ENCODE data around the gene ACVR1. TPM values are rescaled to one million over a fixed set of nuclear protein-coding genes. Genes with fewer than 3 reads are reported as not detected.

The ACVR1 gene
- total and polyA plus RNA-seq, 2 of the 13 experiments (the other 11 are each of a cell fraction or from before 2014, with no cell fraction given), result 2.3 to 5.4 TPM

DNA sequence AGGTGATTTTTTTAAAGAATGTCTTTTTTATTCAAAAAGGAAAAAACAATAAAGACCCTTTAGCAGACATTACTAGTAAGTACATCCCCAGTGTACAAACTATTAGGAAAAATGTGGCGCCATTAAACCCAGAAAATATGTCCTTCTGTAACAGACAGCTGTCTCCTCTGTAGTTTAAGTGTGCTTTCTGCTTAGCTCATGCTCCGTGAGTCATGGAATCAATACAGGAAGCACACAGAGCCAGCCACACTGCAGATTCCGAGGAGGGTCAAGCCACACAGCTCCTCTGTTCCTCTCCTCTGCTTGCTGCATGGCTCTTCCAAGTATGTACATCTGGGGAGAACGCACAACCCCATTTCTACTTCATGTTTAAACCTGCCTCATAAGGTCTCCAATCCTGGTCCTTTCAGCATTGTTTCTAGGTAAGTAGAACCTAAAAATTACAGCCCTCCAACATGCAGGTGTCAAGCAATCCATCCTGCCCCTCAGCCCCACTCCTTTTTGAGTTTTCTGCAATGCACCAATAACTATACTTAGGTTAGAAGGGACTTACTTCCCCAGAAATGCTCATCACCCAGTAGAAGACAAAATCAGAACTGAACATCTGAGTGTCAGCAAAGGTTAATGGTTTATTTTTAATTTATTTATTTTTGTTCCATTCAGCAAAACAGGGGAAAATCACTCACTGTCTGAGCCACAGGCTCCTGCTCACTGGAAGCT is 37.5 kb downstream of the ACVR1 start (continued):
- TF ChIP-seq, protein P1, sequence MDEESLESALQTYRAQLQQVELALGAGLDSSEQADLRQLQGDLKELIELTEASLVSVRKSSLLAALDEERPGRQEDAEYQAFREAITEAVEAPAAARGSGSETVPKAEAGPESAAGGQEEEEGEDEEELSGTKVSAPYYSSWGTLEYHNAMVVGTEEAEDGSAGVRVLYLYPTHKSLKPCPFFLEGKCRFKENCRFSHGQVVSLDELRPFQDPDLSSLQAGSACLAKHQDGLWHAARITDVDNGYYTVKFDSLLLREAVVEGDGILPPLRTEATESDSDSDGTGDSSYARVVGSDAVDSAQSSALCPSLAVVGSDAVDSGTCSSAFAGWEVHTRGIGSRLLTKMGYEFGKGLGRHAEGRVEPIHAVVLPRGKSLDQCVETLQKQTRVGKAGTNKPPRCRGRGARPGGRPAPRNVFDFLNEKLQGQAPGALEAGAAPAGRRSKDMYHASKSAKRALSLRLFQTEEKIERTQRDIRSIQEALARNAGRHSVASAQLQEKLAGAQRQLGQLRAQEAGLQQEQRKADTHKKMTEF (CRISPR knock-in tag; IDR thresholded peaks at IDR 0.05), result peak; percentile 75; the same call in 1 of the 2 replicates
- TF ChIP-seq CBX5 (CRISPR knock-in tag; IDR thresholded peaks at IDR 0.05; ENCODE audit: borderline replicate concordance), result peak; percentile 83; the same call in 1 of the 2 replicates
- peak; percentile 71; the same call in 1 of the 2 replicates for TF ChIP-seq KAT7 (CRISPR knock-in tag; IDR thresholded peaks at IDR 0.05; ENCODE audit: borderline replicate concordance)
- TF ChIP-seq HDAC1 (CRISPR knock-in tag; IDR thresholded peaks at IDR 0.05), result peak; percentile 59
- TF ChIP-seq ZNF598 (CRISPR knock-in tag; IDR thresholded peaks at IDR 0.05; ENCODE audit: borderline replicate concordance), result no peak
- no peak for TF ChIP-seq NBN (conservative IDR thresholded peaks at IDR 0.05)
- 0 out of 2 replicates have a peak, but pooled peaks have one; percentile 3 for TF ChIP-seq TCF7 (IDR thresholded peaks at IDR 0.05; ENCODE audit: low read depth)
- TF ChIP-seq, protein P2, sequence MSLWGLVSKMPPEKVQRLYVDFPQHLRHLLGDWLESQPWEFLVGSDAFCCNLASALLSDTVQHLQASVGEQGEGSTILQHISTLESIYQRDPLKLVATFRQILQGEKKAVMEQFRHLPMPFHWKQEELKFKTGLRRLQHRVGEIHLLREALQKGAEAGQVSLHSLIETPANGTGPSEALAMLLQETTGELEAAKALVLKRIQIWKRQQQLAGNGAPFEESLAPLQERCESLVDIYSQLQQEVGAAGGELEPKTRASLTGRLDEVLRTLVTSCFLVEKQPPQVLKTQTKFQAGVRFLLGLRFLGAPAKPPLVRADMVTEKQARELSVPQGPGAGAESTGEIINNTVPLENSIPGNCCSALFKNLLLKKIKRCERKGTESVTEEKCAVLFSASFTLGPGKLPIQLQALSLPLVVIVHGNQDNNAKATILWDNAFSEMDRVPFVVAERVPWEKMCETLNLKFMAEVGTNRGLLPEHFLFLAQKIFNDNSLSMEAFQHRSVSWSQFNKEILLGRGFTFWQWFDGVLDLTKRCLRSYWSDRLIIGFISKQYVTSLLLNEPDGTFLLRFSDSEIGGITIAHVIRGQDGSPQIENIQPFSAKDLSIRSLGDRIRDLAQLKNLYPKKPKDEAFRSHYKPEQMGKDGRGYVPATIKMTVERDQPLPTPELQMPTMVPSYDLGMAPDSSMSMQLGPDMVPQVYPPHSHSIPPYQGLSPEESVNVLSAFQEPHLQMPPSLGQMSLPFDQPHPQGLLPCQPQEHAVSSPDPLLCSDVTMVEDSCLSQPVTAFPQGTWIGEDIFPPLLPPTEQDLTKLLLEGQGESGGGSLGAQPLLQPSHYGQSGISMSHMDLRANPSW (CRISPR knock-in tag; IDR thresholded peaks at IDR 0.05; ENCODE audit: borderline replicate concordance), result no peak
- 0 out of 2 replicates have a peak, but pooled peaks have one; percentile 48 for TF ChIP-seq ZNF543 (CRISPR knock-in tag; IDR thresholded peaks at IDR 0.05)
- no peak for TF ChIP-seq NKX3-1 (CRISPR knock-in tag; IDR thresholded peaks at IDR 0.05)
- no peak for TF ChIP-seq ZFAT (CRISPR knock-in tag; conservative IDR thresholded peaks at IDR 0.05)
- no peak for TF ChIP-seq TRIM24 (CRISPR knock-in tag; IDR thresholded peaks at IDR 0.05)
- TF ChIP-seq, protein P3, sequence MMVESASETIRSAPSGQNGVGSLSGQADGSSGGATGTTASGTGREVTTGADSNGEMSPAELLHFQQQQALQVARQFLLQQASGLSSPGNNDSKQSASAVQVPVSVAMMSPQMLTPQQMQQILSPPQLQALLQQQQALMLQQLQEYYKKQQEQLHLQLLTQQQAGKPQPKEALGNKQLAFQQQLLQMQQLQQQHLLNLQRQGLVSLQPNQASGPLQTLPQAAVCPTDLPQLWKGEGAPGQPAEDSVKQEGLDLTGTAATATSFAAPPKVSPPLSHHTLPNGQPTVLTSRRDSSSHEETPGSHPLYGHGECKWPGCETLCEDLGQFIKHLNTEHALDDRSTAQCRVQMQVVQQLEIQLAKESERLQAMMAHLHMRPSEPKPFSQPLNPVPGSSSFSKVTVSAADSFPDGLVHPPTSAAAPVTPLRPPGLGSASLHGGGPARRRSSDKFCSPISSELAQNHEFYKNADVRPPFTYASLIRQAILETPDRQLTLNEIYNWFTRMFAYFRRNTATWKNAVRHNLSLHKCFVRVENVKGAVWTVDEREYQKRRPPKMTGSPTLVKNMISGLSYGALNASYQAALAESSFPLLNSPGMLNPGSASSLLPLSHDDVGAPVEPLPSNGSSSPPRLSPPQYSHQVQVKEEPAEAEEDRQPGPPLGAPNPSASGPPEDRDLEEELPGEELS (CRISPR knock-in tag; IDR thresholded peaks at IDR 0.05), result no peak
- TF ChIP-seq GTF2F1 (IDR thresholded peaks at IDR 0.05; ENCODE audit: low read length), result peak; percentile 22; the same call in 1 of the 2 replicates
- no peak for TF ChIP-seq GATA4 (IDR thresholded peaks at IDR 0.05; ENCODE audit: borderline replicate concordance, low read depth)
- TF ChIP-seq SOX13 (IDR thresholded peaks at IDR 0.05), result no peak
- TF ChIP-seq SOX13 (CRISPR knock-in tag; conservative IDR thresholded peaks at IDR 0.05 in 1 of 2, IDR thresholded peaks at IDR 0.05 in 1 of 2), result peak in 1 of 2 experiments; percentile 48; a peak in 1 of 4 replicates
- no peak; the same call in 1 of the 2 replicates for TF ChIP-seq ZNF501 (CRISPR knock-in tag; IDR thresholded peaks at IDR 0.05)
- TF ChIP-seq HOXA3 (CRISPR knock-in tag; IDR thresholded peaks at IDR 0.05), result peak; percentile 38; the same call in 1 of the 2 replicates
- TF ChIP-seq ZNF12 (CRISPR knock-in tag; IDR thresholded peaks at IDR 0.05), result peak; percentile 67; the same call in 1 of the 2 replicates
- TF ChIP-seq, protein P4, sequence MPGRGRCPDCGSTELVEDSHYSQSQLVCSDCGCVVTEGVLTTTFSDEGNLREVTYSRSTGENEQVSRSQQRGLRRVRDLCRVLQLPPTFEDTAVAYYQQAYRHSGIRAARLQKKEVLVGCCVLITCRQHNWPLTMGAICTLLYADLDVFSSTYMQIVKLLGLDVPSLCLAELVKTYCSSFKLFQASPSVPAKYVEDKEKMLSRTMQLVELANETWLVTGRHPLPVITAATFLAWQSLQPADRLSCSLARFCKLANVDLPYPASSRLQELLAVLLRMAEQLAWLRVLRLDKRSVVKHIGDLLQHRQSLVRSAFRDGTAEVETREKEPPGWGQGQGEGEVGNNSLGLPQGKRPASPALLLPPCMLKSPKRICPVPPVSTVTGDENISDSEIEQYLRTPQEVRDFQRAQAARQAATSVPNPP (CRISPR knock-in tag; IDR thresholded peaks at IDR 0.05), result no peak
- no peak for TF ChIP-seq GFI1 (CRISPR knock-in tag; IDR thresholded peaks at IDR 0.05; ENCODE audit: borderline replicate concordance)
- TF ChIP-seq ZNF792 (CRISPR knock-in tag; IDR thresholded peaks at IDR 0.05), result peak; percentile 74; the same call in 1 of the 2 replicates
- TF ChIP-seq ZNF670 (CRISPR knock-in tag; IDR thresholded peaks at IDR 0.05; ENCODE audit: borderline replicate concordance), result 0 out of 2 replicates have a peak, but pooled peaks have one; percentile 18
